Upper lobe of left lung (tissue), 4 donors: ENCODE measurements around the gene PLCB1.

Experiments
- CTCF ChIP-seq, 6 experiments: fragments of 450-650 bp in 4 of 6; fragments of 200-600 bp in 2 of 6; sonication (generic) in 2 of 6; IDR thresholded peaks; one replicate each; pipeline ENCODE4 v1.5.1; 2016 to 2019; ENCODE audit warnings: antibody characterized with exemption in 6 of 6
- EP300 ChIP-seq, 4 donors: sonication (generic); formaldehyde crosslinking; IDR thresholded peaks; one replicate each; pipeline ENCODE4 v1.5.1; 2017; ENCODE audit warnings: antibody characterized with exemption in 4 of 4, control low read depth in 2 of 4
- POLR2A ChIP-seq, 4 donors: fragments of 450-650 bp; IDR thresholded peaks; one replicate each; pipeline ENCODE4 v1.5.1; 2016 to 2017; ENCODE audit warnings: antibody characterized with exemption in 4 of 4, mild to moderate bottlenecking in 2 of 4
- POLR2AphosphoS5 ChIP-seq, 2 donors: sonication (generic); formaldehyde crosslinking; IDR thresholded peaks; one replicate each; pipeline ENCODE4 v1.5.1; 2017; ENCODE audit warnings: antibody characterized with exemption in 2 of 2

- TF ChIP-seq CTCF (IDR thresholded peaks at IDR 0.05) (no peak), POLR2A (IDR thresholded peaks at IDR 0.05) (no peak), EP300 (IDR thresholded peaks at IDR 0.05) (no peak), POLR2AphosphoS5 (IDR thresholded peaks at IDR 0.05) (no peak)
Observed at GRCh38 chr20:8473459-8473858, 341.4 kb downstream of the PLCB1 start.
